ENCODE results near the gene HSPA6.

HSPA6 gene

DNA sequence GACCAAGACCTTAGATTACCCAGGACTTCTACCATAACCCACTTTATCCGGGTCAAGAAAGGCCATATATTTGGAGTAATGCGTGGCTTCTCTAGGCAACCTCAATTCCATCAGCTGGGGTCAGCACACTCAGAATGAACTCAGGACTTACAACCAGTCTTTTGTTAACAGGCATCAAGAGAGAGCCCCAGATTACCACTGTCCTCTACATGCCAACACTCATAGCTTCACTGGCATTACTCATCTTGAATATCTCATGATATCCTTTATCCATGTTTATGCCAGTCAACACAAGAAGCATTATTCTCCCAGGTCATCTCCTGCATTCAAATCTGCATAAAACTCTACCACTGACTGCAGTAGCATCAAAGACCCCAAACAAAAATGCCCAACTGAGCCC is 25.7 kb upstream of the HSPA6 start:
- no peak for TF ChIP-seq CTCF (IDR thresholded peaks at IDR 0.05; ENCODE audit: low read depth, low read length)
- no peak for DNase-seq (ENCODE audit: extremely low read depth, low read depth)

GRCh38 chr1:161499099-161500039 is 25.0 kb upstream of the HSPA6 start:
- DNase-seq (ENCODE audit: extremely low read depth, low read depth) = no peak
- TF ChIP-seq CTCF (IDR thresholded peaks at IDR 0.05; ENCODE audit: low read depth, low read length) = no peak

GRCh38 chr1:161501234-161501633 is 23.1 kb upstream of the HSPA6 start:
- TF ChIP-seq CTCF (IDR thresholded peaks at IDR 0.05; ENCODE audit: low read depth, low read length) = no peak
- DNase-seq (ENCODE audit: extremely low read depth, low read depth) = no peak

DNA sequence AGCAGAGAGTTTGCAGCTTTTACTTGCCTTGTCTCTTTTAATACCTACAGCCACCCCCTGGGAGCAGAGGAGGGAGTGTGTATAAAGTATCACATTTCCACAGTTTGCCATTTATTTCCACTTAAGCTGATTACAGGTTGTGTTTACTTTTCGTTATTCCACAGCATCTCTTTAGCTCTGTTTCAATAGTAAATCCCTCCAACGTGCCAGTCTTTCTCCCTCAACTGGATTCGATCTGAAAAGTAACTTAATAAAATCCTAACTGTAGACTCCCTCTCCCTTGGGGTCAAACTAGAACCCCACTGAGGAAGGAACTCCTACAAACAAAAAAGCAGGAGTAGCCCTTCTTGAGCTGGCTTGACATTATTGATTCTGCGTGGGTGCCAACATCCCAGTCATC is 22.2 kb upstream of the HSPA6 start:
- no peak for DNase-seq (ENCODE audit: extremely low read depth, low read depth)
- TF ChIP-seq CTCF (IDR thresholded peaks at IDR 0.05; ENCODE audit: low read depth, low read length) = no peak

- DNase-seq (ENCODE audit: extremely low read depth, low read depth) = no peak
- no peak for TF ChIP-seq CTCF (IDR thresholded peaks at IDR 0.05; ENCODE audit: low read depth, low read length)
Measured at GRCh38 chr1:161502641-161503393, 21.5 kb upstream of the HSPA6 start.

- DNase-seq (ENCODE audit: extremely low read depth, low read depth) = no peak
- TF ChIP-seq CTCF (IDR thresholded peaks at IDR 0.05; ENCODE audit: low read depth, low read length) = no peak
Measured at GRCh38 chr1:161503394-161503748, 21.0 kb upstream of the HSPA6 start.

- no peak for TF ChIP-seq CTCF (IDR thresholded peaks at IDR 0.05; ENCODE audit: low read depth, low read length)
- no peak for DNase-seq (ENCODE audit: extremely low read depth, low read depth)
Measured at GRCh38 chr1:161505686-161506085, 18.7 kb upstream of the HSPA6 start.
